H9 (cell line): ENCODE data around the gene FOS. TPM values are rescaled to one million over a fixed set of nuclear protein-coding genes. Genes with fewer than 3 reads are reported as not detected.

Source experiments
- DNase-seq: peaks from one replicate; pipeline ENCODE4 v3.0.0-alpha.2; 2017
- H2AFZ ChIP-seq: one replicate; pipeline ENCODE4 v1.6.1; 2013; ENCODE audit warnings: mild to moderate bottlenecking, low read length, control low read depth, moderate library complexity
- H2AK5ac ChIP-seq: 2 replicates; pipeline ENCODE4 v1.6.1; 2013; ENCODE audit warnings: low read length, control low read depth, mixed read lengths; ENCODE audit not compliant: insufficient read length
- H2BK120ac ChIP-seq: one replicate; pipeline ENCODE4 v1.6.1; 2013; ENCODE audit warnings: low read depth, mild to moderate bottlenecking, low read length, control low read depth, inconsistent platforms; ENCODE audit not compliant: poor library complexity, severe bottlenecking
- H2BK12ac ChIP-seq: 2 replicates; pipeline ENCODE4 v1.6.1; 2013; ENCODE audit warnings: low read length, control low read depth, mixed read lengths, low read depth; ENCODE audit not compliant: insufficient read length
- H2BK15ac ChIP-seq: 2 replicates; pipeline ENCODE4 v1.6.1; 2013; ENCODE audit warnings: low read depth, low read length, control low read depth
- H2BK20ac ChIP-seq: one replicate; pipeline ENCODE4 v1.6.1; 2013; ENCODE audit warnings: low read depth, mild to moderate bottlenecking, low read length, control low read depth, inconsistent platforms; ENCODE audit not compliant: poor library complexity, severe bottlenecking
- H2BK5ac ChIP-seq: 2 replicates; pipeline ENCODE4 v1.6.1; 2013; ENCODE audit warnings: low read length, control low read depth, mixed read lengths; ENCODE audit not compliant: insufficient read length
- H3K14ac ChIP-seq: 2 replicates; pipeline ENCODE4 v1.6.1; 2013; ENCODE audit warnings: low read length, control low read depth; ENCODE audit not compliant: insufficient read depth
- H3K18ac ChIP-seq: 2 replicates; pipeline ENCODE4 v1.6.1; 2013; ENCODE audit warnings: low read depth, mild to moderate bottlenecking, mixed read lengths, low read length, control low read depth; ENCODE audit not compliant: insufficient read length
- H3K23ac ChIP-seq: 2 replicates; pipeline ENCODE4 v1.6.1; 2013; ENCODE audit warnings: low read length, control low read depth, mixed read lengths, low read depth; ENCODE audit not compliant: insufficient read length
- H3K23me2 ChIP-seq: 2 replicates; pipeline ENCODE4 v1.6.1; 2013; ENCODE audit warnings: low read depth, mild to moderate bottlenecking, mixed read lengths, low read length, control low read depth; ENCODE audit not compliant: insufficient read length, poor library complexity, severe bottlenecking
- H3K27ac ChIP-seq: 2 replicates; pipeline ENCODE4 v1.5.1; 2013; ENCODE audit warnings: low read length, control low read depth, mixed read lengths, low read depth; ENCODE audit not compliant: insufficient read length
- H3K27me3 ChIP-seq: 2 replicates; pipeline ENCODE4 v1.6.1; 2013; ENCODE audit warnings: low read length, control low read depth, inconsistent platforms; ENCODE audit not compliant: insufficient read depth
- H3K4ac ChIP-seq: 2 replicates; pipeline ENCODE4 v1.6.1; 2013; ENCODE audit warnings: low read depth, mild to moderate bottlenecking, control low read depth, inconsistent platforms, low read length, moderate library complexity
- H3K4me1 ChIP-seq: 2 replicates; pipeline ENCODE4 v1.6.1; 2013; ENCODE audit warnings: low read length, control low read depth, inconsistent platforms; ENCODE audit not compliant: insufficient read depth
- H3K4me2 ChIP-seq: 2 replicates; pipeline ENCODE4 v1.6.1; 2013; ENCODE audit warnings: low read length, control low read depth, mixed read lengths; ENCODE audit not compliant: insufficient read length, insufficient read depth
- H3K56ac ChIP-seq: 2 replicates; pipeline ENCODE4 v1.6.1; 2013; ENCODE audit warnings: low read depth, mild to moderate bottlenecking, mixed read lengths, low read length, control low read depth; ENCODE audit not compliant: insufficient read length
- H3K79me1 ChIP-seq: 2 replicates; pipeline ENCODE4 v1.6.1; 2013; ENCODE audit warnings: low read depth, mild to moderate bottlenecking, moderate library complexity, low read length, control low read depth, inconsistent platforms; ENCODE audit not compliant: insufficient read depth, poor library complexity, severe bottlenecking
- H3K79me2 ChIP-seq: 2 replicates; pipeline ENCODE4 v1.6.1; 2013; ENCODE audit warnings: low read length, control low read depth, inconsistent platforms; ENCODE audit not compliant: insufficient read depth
- H3K9ac ChIP-seq: 2 replicates; pipeline ENCODE4 v1.6.1; 2013; ENCODE audit warnings: low read length, control low read depth, mixed read lengths; ENCODE audit not compliant: insufficient read length; ENCODE audit errors: extremely low read depth
- H3K9me3 ChIP-seq: one replicate; pipeline ENCODE4 v1.6.1; 2013; ENCODE audit warnings: low read depth, low read length, inconsistent platforms; ENCODE audit not compliant: control insufficient read depth
- H3T11ph ChIP-seq: one replicate; pipeline ENCODE4 v1.6.1; 2013; ENCODE audit warnings: mild to moderate bottlenecking, low read length, control low read depth, inconsistent platforms
- H4K20me1 ChIP-seq: one replicate; pipeline ENCODE4 v1.6.1; 2013; ENCODE audit not compliant: control insufficient read depth, insufficient read length, insufficient read depth
- H4K5ac ChIP-seq: 2 replicates; pipeline ENCODE4 v1.6.1; 2013; ENCODE audit warnings: low read depth, mild to moderate bottlenecking, mixed read lengths, low read length, control low read depth; ENCODE audit not compliant: insufficient read length
- H4K8ac ChIP-seq: replicated peaks from 2 replicates; pipeline ENCODE4 v1.6.1; 2013; ENCODE audit warnings: low read length, control low read depth, mixed read lengths, low read depth; ENCODE audit not compliant: insufficient read length
- H4K91ac ChIP-seq: 2 replicates; pipeline ENCODE4 v1.6.1; 2013; ENCODE audit warnings: low read depth, mild to moderate bottlenecking, moderate library complexity, mixed read lengths, low read length, control low read depth; ENCODE audit not compliant: insufficient read length
- H3K27ac Mint-ChIP-seq, 3 experiments: 2 replicates in 2 of 3; 3 replicates in 1 of 3; pipeline ENCODE4 v1.8.0; 2020 to 2021; ENCODE audit warnings: mixed read lengths in 3 of 3, mild to moderate bottlenecking in 1 of 3, moderate library complexity in 1 of 3
- H3K27me3 Mint-ChIP-seq: 2 replicates; pipeline ENCODE4 v1.8.0; 2021; ENCODE audit warnings: low read depth, mild to moderate bottlenecking, moderate library complexity, mixed read lengths
- H3K36me3 Mint-ChIP-seq, 3 experiments: 2 replicates in 2 of 3; 3 replicates in 1 of 3; pipeline ENCODE4 v1.8.0; 2020 to 2021; ENCODE audit warnings: low read depth in 3 of 3, mixed read lengths in 3 of 3; ENCODE audit not compliant: insufficient read depth in 1 of 3
- H3K4me1 Mint-ChIP-seq, 2 experiments: 2 replicates each; pipeline ENCODE4 v1.8.0; 2020; ENCODE audit warnings: mixed read lengths in 2 of 2
- H3K4me3 Mint-ChIP-seq, 2 experiments: 2 replicates in 1 of 2; 3 replicates in 1 of 2; pipeline ENCODE4 v1.8.0; 2020 to 2021; ENCODE audit warnings: mild to moderate bottlenecking in 2 of 2, mixed read lengths in 2 of 2, moderate library complexity in 1 of 2
- H3K9me3 Mint-ChIP-seq, 2 experiments: 2 replicates in 1 of 2; 3 replicates in 1 of 2; pipeline ENCODE4 v1.8.0; 2020; ENCODE audit warnings: mild to moderate bottlenecking in 2 of 2, mixed read lengths in 2 of 2, moderate library complexity in 1 of 2
- CTCF ChIP-seq: fragments of 200-600 bp; sonication (generic); conservative IDR thresholded peaks from 3 replicates; pipeline ENCODE4 v1.8.0; 2021; ENCODE audit warnings: antibody characterized with exemption, mild to moderate bottlenecking
- WGBS: extraction: QIAGEN DNeasy Blood & Tissue Kit; methylation state at CpG from one replicate; pipeline ENCODE4 v1.1.7; 2013; ENCODE audit warnings: missing lambda C conversion rate, low lambda C conversion rate, mixed read lengths; ENCODE audit not compliant: insufficient read length; ENCODE audit errors: extremely low coverage; 5-methylcytosine and 5-hydroxymethylcytosine counted together
- long read RNA-seq: library from polyadenylated mRNA; unstranded; transcript quantifications from one replicate; pipeline ENCODE4 v2.0.0, GENCODE V29; 2020
- total RNA-seq: library from RNA; stranded (reverse); gene quantifications from 2 replicates; pipeline ENCODE4 v1.2.1, GENCODE V29; 2021

The FOS gene
- 28.1 and 33.9 TPM in 2 replicates for total RNA-seq
- long read RNA-seq, transcript FOS-208 (3 exons, 1,496 nt): minor isoform, 5 of 71 reads
- long read RNA-seq, transcript FOS-201 (4 exons, 2,158 nt): major isoform, 56 of 71 reads
- long read RNA-seq, partial matches to known transcripts: 0 of 71 reads
- long read RNA-seq, other reads (novel, unspliced or antisense): 9 of 71 reads

- peak within 1 kb of the TSS; percentile 25 for H3K27ac ChIP-seq
- peak within 1 kb of the TSS; percentile 73 for H3K4me2 ChIP-seq
- Mint-ChIP-seq H3K4me1 (peaks cover 29 to 40% of the 10 kb centered on the region in 2 experiments), H3K9me3 (peaks cover 0 to 3% of the 10 kb centered on the region in 2 experiments; a peak in 2 of 5 replicates), H3K27me3 (peaks cover 63% of the 10 kb centered on the region), H3K27ac (peak within 1 kb of the TSS; percentile 97 to 100 (median 99)), H3K36me3 (peaks cover 17 to 30% (median 28%) of the 10 kb centered on the region in 3 experiments), H3K4me3 (peak within 1 kb of the TSS; percentile 90 to 96)
- no peak within 1 kb of the TSS for H2AK5ac ChIP-seq
- no peak within 1 kb of the TSS for H2AFZ ChIP-seq
- peaks cover 3% of the 10 kb centered on the region; the same call in 1 of the 2 replicates for H3K4me1 ChIP-seq
- peak within 1 kb of the TSS; percentile 99 for H3K14ac ChIP-seq
- H4K8ac ChIP-seq: no peak within 1 kb of the TSS
- H2BK20ac ChIP-seq: no peak within 1 kb of the TSS
- H4K5ac ChIP-seq: peak within 1 kb of the TSS; percentile 92
- no peak for TF ChIP-seq CTCF
- peak within 1 kb of the TSS; percentile 97 for H2BK5ac ChIP-seq
- peak within 1 kb of the TSS; percentile 90 for H3K9ac ChIP-seq
- H3K79me1 ChIP-seq: no peaks in the 10 kb centered on the region
- H4K20me1 ChIP-seq: no peaks in the 10 kb centered on the region
- WGBS: no CpG with 5 or more reads among the region's 69 CpGs
- no peak within 1 kb of the TSS for H3K23ac ChIP-seq
- H2BK12ac ChIP-seq: peak within 1 kb of the TSS; percentile 71
- no peaks in the 10 kb centered on the region; the same call in 1 of the 2 replicates for H3K27me3 ChIP-seq
- H2BK15ac ChIP-seq: no peak within 1 kb of the TSS
- peak within 1 kb of the TSS; percentile 98 for H3K18ac ChIP-seq
- H3K4ac ChIP-seq: peak within 1 kb of the TSS; percentile 77; the same call in 1 of the 2 replicates
- H3K9me3 ChIP-seq: no peaks in the 10 kb centered on the region
- H3K79me2 ChIP-seq: no peaks in the 10 kb centered on the region
- H2BK120ac ChIP-seq: peak within 1 kb of the TSS; percentile 89
- H4K91ac ChIP-seq: peak within 1 kb of the TSS; percentile 10
- H3K23me2 ChIP-seq: peaks cover 25% of the 10 kb centered on the region
- peak; percentile 96 for DNase-seq
- peak within 1 kb of the TSS; percentile 8 for H3T11ph ChIP-seq
- peak within 1 kb of the TSS; percentile 35 for H3K56ac ChIP-seq
Measured at GRCh38 chr14:75278422-75279152, at the start of gene FOS. Gene FOS (plus strand): TSS chr14:75278828. CDS start chr14:75278983, 155 bp downstream.
